OCI-LY7 (cell line): ENCODE data around the gene ZKSCAN4. TPM values are rescaled to one million over a fixed set of nuclear protein-coding genes. Genes with fewer than 3 reads are reported as not detected.

Source experiments
- BruUV-seq: library from RNA; stranded (reverse); fragments of 400-500 nt; replicated peaks from 2 replicates; lab custom pipeline; 2021; lab: Mats Ljungman, UMichigan
- CTCF ChIA-PET: fragments of 300-600 bp; sonication (Branson Sonifier 250); formaldehyde crosslinking; loops from one replicate; lab custom pipeline; 2022; ENCODE audit warnings: antibody characterized with exemption; ENCODE audit not compliant: unreplicated experiment; lab: Charles Lee
- POLR2A ChIA-PET: fragments of 300-600 bp; sonication (Branson Sonifier 250); formaldehyde crosslinking; loops from one replicate; lab custom pipeline; 2022; ENCODE audit warnings: antibody characterized with exemption; lab: Charles Lee
- DNase-seq: peaks from one replicate; pipeline ENCODE4 v3.0.0-alpha.2; 2015; ENCODE audit warnings: low spot score
- H2AFZ ChIP-seq: fragments of 200-600 bp; sonication (generic), shearing (Covaris generic); 2 replicates; pipeline ENCODE4 v1.6.1; 2014; ENCODE audit warnings: mild to moderate bottlenecking, antibody characterized with exemption, low read length, moderate library complexity
- H3K27ac ChIP-seq: fragments of 200-600 bp; sonication (generic); 2 replicates; pipeline ENCODE4 v1.5.1; 2014; ENCODE audit warnings: mixed run types, low read depth, mild to moderate bottlenecking, moderate library complexity, low read length, inconsistent platforms; ENCODE audit not compliant: poor library complexity, severe bottlenecking
- H3K36me3 ChIP-seq: fragments of 200-600 bp; sonication (generic); 2 replicates; pipeline ENCODE4 v1.6.1; 2014; ENCODE audit warnings: mild to moderate bottlenecking, antibody characterized with exemption, low read length, moderate library complexity, mixed read lengths; ENCODE audit not compliant: insufficient read depth
- H3K4me1 ChIP-seq: fragments of 200-600 bp; sonication (generic); 2 replicates; pipeline ENCODE4 v1.5.1; 2014; ENCODE audit warnings: mild to moderate bottlenecking, low read length; ENCODE audit not compliant: insufficient read depth, poor library complexity, severe bottlenecking
- H3K4me2 ChIP-seq: fragments of 200-600 bp; sonication (generic); 2 replicates; pipeline ENCODE4 v1.6.1; 2014; ENCODE audit warnings: mild to moderate bottlenecking, low read length
- H3K4me3 ChIP-seq: fragments of 200-600 bp; sonication (generic); 2 replicates; pipeline ENCODE4 v1.5.1; 2014; ENCODE audit warnings: mild to moderate bottlenecking, low read depth, low read length; ENCODE audit not compliant: poor library complexity, severe bottlenecking
- H3K79me2 ChIP-seq: fragments of 200-600 bp; sonication (generic); 2 replicates; pipeline ENCODE4 v1.6.1; 2016; ENCODE audit warnings: low read depth, mild to moderate bottlenecking, low read length, moderate library complexity, mixed read lengths; ENCODE audit not compliant: insufficient read depth
- H3K9me2 ChIP-seq: fragments of 200-600 bp; sonication (generic); 2 replicates; pipeline ENCODE4 v1.6.1; 2016; ENCODE audit warnings: mild to moderate bottlenecking, low read length, mixed read lengths; ENCODE audit not compliant: insufficient read depth
- H3K9me3 ChIP-seq: fragments of 200-600 bp; sonication (generic); 2 replicates; pipeline ENCODE4 v1.6.1; 2014; ENCODE audit warnings: mild to moderate bottlenecking, mixed run types, low read length, mixed read lengths
- H4K20me1 ChIP-seq: fragments of 200-600 bp; sonication (generic); 2 replicates; pipeline ENCODE4 v1.6.1; 2014; ENCODE audit warnings: mild to moderate bottlenecking, antibody characterized with exemption, low read length, moderate library complexity, mixed read lengths; ENCODE audit not compliant: insufficient read depth
- EZH2phosphoT487 ChIP-seq: fragments of 200-600 bp; sonication (generic); IDR thresholded peaks from 2 replicates; pipeline ENCODE4 v1.6.1; 2018; ENCODE audit warnings: low read depth, borderline replicate concordance, mild to moderate bottlenecking, mixed run types, antibody characterized with exemption, low read length, moderate library complexity, mixed read lengths
- intact Hi-C: fragments of 100-400 bp; cut with micrococcal nuclease; formaldehyde crosslinking; loops from one replicate; pipeline ENCODE4 v1.10.0; 2022; ENCODE audit not compliant: unreplicated experiment
- total RNA-seq, 2 experiments: library from RNA; depleted of rRNA in 1 of 2; stranded (reverse); fragments of >200 nt in 1 of 2; shearing (Covaris generic) in 1 of 2; gene quantifications; 2 replicates each; pipeline ENCODE4 v1.2.3, GENCODE V29; 2014 to 2022
- TF ChIP-seq, protein P1 (sequence below): fragments of 200-600 bp; sonication (generic); conservative IDR thresholded peaks from 2 replicates; pipeline ENCODE4 v1.5.1; 2014; ENCODE audit warnings: mild to moderate bottlenecking, antibody characterized with exemption, low read length, moderate library complexity, mixed read lengths

ZKSCAN4 gene
- total RNA-seq, 2 experiments from 2014 or later: 6.9 to 7.9 TPM

DNA sequence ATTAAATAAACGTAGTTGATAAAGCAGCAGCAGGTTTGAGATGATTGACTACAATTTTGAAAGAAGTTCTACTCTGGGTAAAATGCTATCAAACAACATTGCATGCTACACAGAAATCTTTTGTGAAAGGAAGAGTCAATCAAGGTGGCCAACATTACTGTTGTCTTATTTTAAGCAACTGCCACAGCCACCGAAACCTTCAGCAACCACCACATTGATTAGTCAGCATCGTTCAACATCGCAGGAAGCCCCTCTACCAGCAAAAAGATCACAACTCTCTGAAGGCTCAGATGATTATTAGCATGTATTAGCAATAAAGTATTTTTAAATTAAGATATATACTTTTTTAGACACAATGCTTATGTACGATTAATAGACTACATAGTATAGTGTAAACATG lies 43.3 kb upstream of the ZKSCAN4 start:
- H3K4me3 ChIP-seq: no peak overlapping the region
- no peaks in the 10 kb centered on the region for H4K20me1 ChIP-seq
- POLR2A ChIA-PET: no interaction called here
- BruUV-seq: no TSS peak
- no peak overlapping the region for H3K27ac ChIP-seq
- H3K9me3 ChIP-seq: no peaks in the 10 kb centered on the region
- H3K4me1 ChIP-seq: no peaks in the 10 kb centered on the region
- H3K79me2 ChIP-seq: no peaks in the 10 kb centered on the region
- CTCF ChIA-PET: no interaction called here
- no peak for TF ChIP-seq EZH2phosphoT487
- TF ChIP-seq, protein P1, sequence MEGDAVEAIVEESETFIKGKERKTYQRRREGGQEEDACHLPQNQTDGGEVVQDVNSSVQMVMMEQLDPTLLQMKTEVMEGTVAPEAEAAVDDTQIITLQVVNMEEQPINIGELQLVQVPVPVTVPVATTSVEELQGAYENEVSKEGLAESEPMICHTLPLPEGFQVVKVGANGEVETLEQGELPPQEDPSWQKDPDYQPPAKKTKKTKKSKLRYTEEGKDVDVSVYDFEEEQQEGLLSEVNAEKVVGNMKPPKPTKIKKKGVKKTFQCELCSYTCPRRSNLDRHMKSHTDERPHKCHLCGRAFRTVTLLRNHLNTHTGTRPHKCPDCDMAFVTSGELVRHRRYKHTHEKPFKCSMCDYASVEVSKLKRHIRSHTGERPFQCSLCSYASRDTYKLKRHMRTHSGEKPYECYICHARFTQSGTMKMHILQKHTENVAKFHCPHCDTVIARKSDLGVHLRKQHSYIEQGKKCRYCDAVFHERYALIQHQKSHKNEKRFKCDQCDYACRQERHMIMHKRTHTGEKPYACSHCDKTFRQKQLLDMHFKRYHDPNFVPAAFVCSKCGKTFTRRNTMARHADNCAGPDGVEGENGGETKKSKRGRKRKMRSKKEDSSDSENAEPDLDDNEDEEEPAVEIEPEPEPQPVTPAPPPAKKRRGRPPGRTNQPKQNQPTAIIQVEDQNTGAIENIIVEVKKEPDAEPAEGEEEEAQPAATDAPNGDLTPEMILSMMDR: no peak
- no peaks in the 10 kb centered on the region for H3K36me3 ChIP-seq
- H3K9me2 ChIP-seq: no peaks in the 10 kb centered on the region
- DNase-seq: no peak
- no peak overlapping the region for H2AFZ ChIP-seq
- H3K4me2 ChIP-seq: no peak overlapping the region
- intact Hi-C loops: no loop called here

DNA sequence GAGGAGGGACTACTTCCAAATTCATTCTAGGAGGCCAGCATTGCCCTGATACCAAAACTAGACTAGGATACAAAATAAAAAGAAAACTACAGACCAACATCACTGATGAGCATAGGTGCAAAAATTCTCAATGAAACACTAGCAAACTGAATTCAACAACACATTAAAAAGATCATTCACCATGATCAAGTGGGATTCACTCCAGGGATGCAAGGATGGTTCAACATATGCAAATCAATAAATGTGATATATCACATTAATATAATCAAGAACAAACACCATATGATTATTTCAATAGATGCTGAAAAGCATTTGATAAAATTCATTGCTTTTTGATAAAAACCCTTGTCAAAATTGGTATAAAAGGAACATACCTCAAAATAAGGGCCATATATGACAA lies 39.5 kb upstream of the ZKSCAN4 start:
- no peak overlapping the region for H2AFZ ChIP-seq
- intact Hi-C loops: no loop called here
- ChIA-PET POLR2A (interaction anchor here (1.4 kb wide), 1 partner anchor 10 kb away, joined by 3 read pairs; the partner anchor contains the start of gene PGBD1), CTCF (no interaction called here)
- no peaks in the 10 kb centered on the region for H3K79me2 ChIP-seq
- no peak for DNase-seq
- TF ChIP-seq EZH2phosphoT487: no peak
- TF ChIP-seq, protein P1: no peak
- H3K27ac ChIP-seq: no peak overlapping the region
- H3K36me3 ChIP-seq: peaks cover 7% of the 10 kb centered on the region; the same call in 1 of the 2 replicates
- H3K9me3 ChIP-seq: no peaks in the 10 kb centered on the region
- H3K4me2 ChIP-seq: no peak overlapping the region
- no peaks in the 10 kb centered on the region for H3K9me2 ChIP-seq
- no peaks in the 10 kb centered on the region for H3K4me1 ChIP-seq
- BruUV-seq: no TSS peak
- no peaks in the 10 kb centered on the region for H4K20me1 ChIP-seq
- H3K4me3 ChIP-seq: no peak overlapping the region

GRCh38 chr6:28282926-28283325 lies 30.9 kb upstream of the ZKSCAN4 start:
- no peak for DNase-seq
- POLR2A ChIA-PET: interaction anchor here (0.5 kb wide), 1 partner anchor 294 kb away, joined by 4 read pairs; no protein-coding TSS in a partner anchor
- intact Hi-C loops: no loop called here

More at GRCh38 chr6:28282926-28283325, 30.9 kb upstream of the ZKSCAN4 start:
- no peaks in the 10 kb centered on the region for H3K9me2 ChIP-seq
- no peaks in the 10 kb centered on the region for H3K79me2 ChIP-seq
- CTCF ChIA-PET: no interaction called here
- BruUV-seq: no TSS peak
- H2AFZ ChIP-seq: no peak overlapping the region
- TF ChIP-seq EZH2phosphoT487: no peak
- TF ChIP-seq, protein P1: no peak
- no peaks in the 10 kb centered on the region for H4K20me1 ChIP-seq
- H3K36me3 ChIP-seq: peaks cover 4% of the 10 kb centered on the region; the same call in 1 of the 2 replicates
- H3K9me3 ChIP-seq: no peaks in the 10 kb centered on the region
- H3K4me2 ChIP-seq: peak overlapping the region; percentile 68
- H3K4me1 ChIP-seq: peaks cover 7% of the 10 kb centered on the region
- H3K4me3 ChIP-seq: no peak overlapping the region
- no peak overlapping the region for H3K27ac ChIP-seq
